H54 (cell line): ENCODE results near the gene SPOCK2.
"Not testable (repeated sequence)": the region's sequence is repeated elsewhere in the genome, so short reads cannot be mapped to it uniquely, and the experiment has no call there.

Experiments used
- DNase-seq: peaks from one replicate; pipeline ENCODE4 v3.0.0; 2011; ENCODE audit warnings: low spot score, mixed read lengths; ENCODE audit not compliant: insufficient read length
- FAIRE-seq: peaks from 3 replicates; lab custom pipeline; 2011; peaks lifted over from hg19 to GRCh38; lab: Jason Lieb, UNC
- POLR2A ChIP-seq: IDR thresholded peaks from 2 replicates; pipeline ENCODE4 v1.6.1; 2011; ENCODE audit warnings: low read depth, mild to moderate bottlenecking, low read length

The SPOCK2 gene

GRCh38 chr10:72087969-72088888 lies at the start of gene SPOCK2:
Gene SPOCK2, minus strand, starts transcription at chr10:72088551. Its CDS starts 223 bp downstream, at chr10:72088328.
- no peak for DNase-seq
- no peak for FAIRE-seq
- no peak for TF ChIP-seq POLR2A

GRCh38 chr10:72137583-72137982 lies 49.2 kb upstream of the SPOCK2 start:
- no peak for TF ChIP-seq POLR2A
- no peak for FAIRE-seq

GRCh38 chr10:72136225-72136624 lies 47.9 kb upstream of the SPOCK2 start:
- DNase-seq, FAIRE-seq: not testable (repeated sequence)

More at GRCh38 chr10:72137583-72137982, 49.2 kb upstream of the SPOCK2 start:
- DNase-seq, result no peak

- FAIRE-seq (no peak), DNase-seq (no peak)
- no peak for TF ChIP-seq POLR2A
Observed at GRCh38 chr10:72134785-72135767, 46.7 kb upstream of the SPOCK2 start.

GRCh38 chr10:72133517-72133916 lies 45.2 kb upstream of the SPOCK2 start:
- FAIRE-seq (peak; percentile 98), DNase-seq (peak; percentile 47)

GRCh38 chr10:72132854-72133253 lies 44.5 kb upstream of the SPOCK2 start:
- DNase-seq (no peak), FAIRE-seq (no peak)
- TF ChIP-seq POLR2A, result no peak

More at GRCh38 chr10:72133517-72133916, 45.2 kb upstream of the SPOCK2 start:
- TF ChIP-seq POLR2A, result no peak

- TF ChIP-seq POLR2A, result no peak
- no peak for FAIRE-seq
- no peak for DNase-seq
Observed at GRCh38 chr10:72127571-72127970, 39.2 kb upstream of the SPOCK2 start.

GRCh38 chr10:72126872-72127232 lies 38.5 kb upstream of the SPOCK2 start:
- TF ChIP-seq POLR2A, result no peak
- DNase-seq (no peak), FAIRE-seq (no peak)

- DNase-seq (no peak), FAIRE-seq (peak; percentile 93)
- TF ChIP-seq POLR2A, result no peak
Observed at GRCh38 chr10:72126184-72126871, 38.0 kb upstream of the SPOCK2 start.

- no peak for TF ChIP-seq POLR2A
- no peak for DNase-seq
- peak; percentile 89 for FAIRE-seq
Observed at GRCh38 chr10:72124989-72125388, 36.6 kb upstream of the SPOCK2 start.

- FAIRE-seq (peak; percentile 77), DNase-seq (no peak)
- no peak for TF ChIP-seq POLR2A
Observed at GRCh38 chr10:72124381-72124780, 36.0 kb upstream of the SPOCK2 start.

GRCh38 chr10:72123616-72124015 lies 35.3 kb upstream of the SPOCK2 start:
- no peak for TF ChIP-seq POLR2A
- FAIRE-seq (no peak), DNase-seq (no peak)

GRCh38 chr10:72122221-72122620 lies 33.9 kb upstream of the SPOCK2 start:
- FAIRE-seq, result no peak
- DNase-seq, result no peak
- TF ChIP-seq POLR2A, result no peak
